ENCODE results near the gene FAHD1.

DNA sequence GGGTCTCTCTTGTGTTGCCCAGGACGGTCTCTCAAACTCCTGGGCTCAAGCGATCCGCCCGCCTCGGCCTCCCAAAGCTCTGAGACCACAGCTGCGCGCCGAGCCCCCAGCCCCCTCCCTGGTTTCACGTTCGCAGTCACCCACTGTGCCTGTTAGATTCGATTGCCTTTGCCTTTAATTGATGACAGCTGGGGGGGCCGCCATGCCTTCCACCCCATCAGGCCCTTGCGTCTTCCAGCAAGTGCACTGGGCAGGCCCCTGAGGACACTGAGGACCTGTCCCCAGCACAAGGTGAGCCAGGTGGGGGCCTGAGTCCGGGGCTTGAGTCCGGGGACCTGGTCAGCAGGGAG, 36.8 kb upstream of the FAHD1 start:
- TF ChIP-seq, protein P1, sequence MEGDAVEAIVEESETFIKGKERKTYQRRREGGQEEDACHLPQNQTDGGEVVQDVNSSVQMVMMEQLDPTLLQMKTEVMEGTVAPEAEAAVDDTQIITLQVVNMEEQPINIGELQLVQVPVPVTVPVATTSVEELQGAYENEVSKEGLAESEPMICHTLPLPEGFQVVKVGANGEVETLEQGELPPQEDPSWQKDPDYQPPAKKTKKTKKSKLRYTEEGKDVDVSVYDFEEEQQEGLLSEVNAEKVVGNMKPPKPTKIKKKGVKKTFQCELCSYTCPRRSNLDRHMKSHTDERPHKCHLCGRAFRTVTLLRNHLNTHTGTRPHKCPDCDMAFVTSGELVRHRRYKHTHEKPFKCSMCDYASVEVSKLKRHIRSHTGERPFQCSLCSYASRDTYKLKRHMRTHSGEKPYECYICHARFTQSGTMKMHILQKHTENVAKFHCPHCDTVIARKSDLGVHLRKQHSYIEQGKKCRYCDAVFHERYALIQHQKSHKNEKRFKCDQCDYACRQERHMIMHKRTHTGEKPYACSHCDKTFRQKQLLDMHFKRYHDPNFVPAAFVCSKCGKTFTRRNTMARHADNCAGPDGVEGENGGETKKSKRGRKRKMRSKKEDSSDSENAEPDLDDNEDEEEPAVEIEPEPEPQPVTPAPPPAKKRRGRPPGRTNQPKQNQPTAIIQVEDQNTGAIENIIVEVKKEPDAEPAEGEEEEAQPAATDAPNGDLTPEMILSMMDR (IDR thresholded peaks at IDR 0.05), result no peak
- TF ChIP-seq POLR2A (IDR thresholded peaks at IDR 0.05), result no peak
